Measurements from ENCODE around the gene SMIM14.
"Not testable (repeated sequence)": the region's sequence is repeated elsewhere in the genome, so short reads cannot be mapped to it uniquely, and the experiment has no call there.

The SMIM14 gene

DNA sequence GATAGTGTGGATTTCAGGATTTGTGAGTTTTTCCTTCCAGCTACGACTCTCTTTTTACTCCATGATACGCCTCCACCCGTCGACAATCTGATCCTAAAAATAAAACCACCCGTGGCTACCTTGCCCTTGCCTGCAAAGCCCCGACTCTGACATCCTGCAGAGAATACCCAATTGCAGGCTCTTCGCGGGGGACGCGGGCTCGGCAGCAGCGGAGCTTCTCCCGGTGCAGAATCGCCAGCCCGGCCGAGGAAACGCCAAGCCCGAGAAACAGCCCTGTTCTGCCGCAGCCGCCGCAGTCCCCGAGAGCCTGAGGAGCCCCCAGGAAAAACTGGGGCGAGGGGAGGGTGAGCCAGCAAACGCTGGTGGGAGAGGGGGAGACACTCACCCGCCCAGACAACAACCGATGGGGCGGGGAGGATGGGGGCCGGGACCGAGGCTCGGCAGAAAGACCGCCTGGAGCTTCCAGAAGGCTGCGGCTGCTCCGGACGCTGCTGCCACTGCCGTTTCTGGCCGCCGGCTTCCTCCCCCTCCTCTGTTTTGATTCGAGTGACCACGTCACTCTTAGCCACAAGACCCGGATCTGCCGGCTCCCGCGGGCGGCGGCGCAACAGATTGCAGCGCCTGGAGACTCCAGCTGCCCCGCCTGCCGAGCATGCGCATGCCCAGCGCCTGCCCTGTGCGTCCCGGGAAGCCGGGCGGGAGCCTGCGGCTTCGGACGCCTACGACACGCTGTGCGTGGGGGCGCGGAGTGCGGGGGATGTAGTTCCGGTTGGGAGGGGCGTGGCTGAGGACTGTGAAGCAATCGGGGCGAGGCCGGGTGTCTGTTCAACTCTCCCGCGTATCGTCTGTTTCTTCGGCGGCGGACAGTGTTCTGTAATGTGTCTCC, at the start of gene SMIM14:
SMIM14 (minus strand) TSS at position 512 of the 886 bp plus-strand sequence. CDS start 33,720 bp downstream, outside the sequence.
- peaks cover 4% of the 10 kb centered on the region for H3K4me1 ChIP-seq (ENCODE audit: insufficient read depth, low read length)
- H3K4me3 ChIP-seq (ENCODE audit: low read depth in 1 of 2, low read length in 2 of 2): peak within 1 kb of the TSS; percentile 69 to 100
- no peaks in the 10 kb centered on the region for H3K27me3 ChIP-seq (ENCODE audit: control insufficient read depth in 1 of 2, insufficient read depth in 2 of 2, low read length in 2 of 2)
- peak within 1 kb of the TSS; percentile 99 for H3K9ac ChIP-seq (ENCODE audit: low read length)
- no peaks in the 10 kb centered on the region for H3K9me3 ChIP-seq (ENCODE audit: low read length)
- no peaks in the 10 kb centered on the region for H3K36me3 ChIP-seq (ENCODE audit: insufficient read depth, low read length)
- peak within 1 kb of the TSS; percentile 87 for H3K27ac ChIP-seq (ENCODE audit: low read depth, low read length)

DNA sequence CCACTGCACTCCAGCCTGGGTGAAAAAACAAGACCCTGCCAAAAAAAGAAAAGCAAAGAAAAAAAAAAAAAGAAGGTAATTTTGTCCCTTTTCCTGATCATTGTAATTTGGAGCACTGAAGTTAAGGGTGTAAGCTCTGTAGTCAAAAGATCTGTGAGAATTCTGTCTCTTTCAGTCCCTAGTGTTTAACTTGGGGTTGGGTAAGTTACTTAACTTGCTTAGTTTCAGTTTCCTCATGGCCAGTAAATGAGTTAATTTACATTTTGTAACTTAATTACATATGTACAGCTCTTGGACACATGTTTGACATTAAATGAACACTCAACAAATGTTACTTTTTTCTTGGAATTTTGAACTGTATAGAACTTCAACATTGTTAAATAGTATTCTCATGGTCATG, 48.3 kb upstream of the SMIM14 start:
- H3K9ac ChIP-seq (ENCODE audit: low read length): no peak overlapping the region
- no peak overlapping the region for H3K4me3 ChIP-seq (ENCODE audit: low read depth in 1 of 2, low read length in 2 of 2)
- no peaks in the 10 kb centered on the region for H3K4me1 ChIP-seq (ENCODE audit: insufficient read depth, low read length)
- H3K27me3 ChIP-seq (ENCODE audit: control insufficient read depth in 1 of 2, insufficient read depth in 2 of 2, low read length in 2 of 2): no peaks in the 10 kb centered on the region
- H3K36me3 ChIP-seq (ENCODE audit: insufficient read depth, low read length): no peaks in the 10 kb centered on the region
- no peak overlapping the region for H3K27ac ChIP-seq (ENCODE audit: low read depth, low read length)
- H3K9me3 ChIP-seq (ENCODE audit: low read length): no peaks in the 10 kb centered on the region

DNA sequence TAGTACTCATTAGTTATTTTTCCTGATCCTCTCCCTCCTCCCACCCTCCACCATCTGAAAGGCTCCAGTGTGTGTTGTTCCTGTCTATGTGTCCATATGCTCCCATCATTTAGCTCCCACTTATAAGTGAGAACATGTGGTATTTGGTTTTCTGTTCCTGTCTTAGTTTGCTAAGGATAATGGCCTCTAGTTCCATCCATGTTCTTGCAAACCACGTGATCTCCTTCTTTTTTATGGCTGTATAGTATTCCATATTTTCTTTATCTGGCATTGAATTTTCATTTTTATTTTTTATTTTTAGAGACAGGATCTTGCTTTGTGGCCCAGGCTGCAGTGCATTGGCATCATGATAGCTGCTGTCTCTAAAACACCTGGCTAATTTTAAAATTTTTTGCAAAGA, 47.3 kb upstream of the SMIM14 start:
- no peaks in the 10 kb centered on the region for H3K36me3 ChIP-seq (ENCODE audit: insufficient read depth, low read length)
- H3K27me3 ChIP-seq (ENCODE audit: control insufficient read depth in 1 of 2, insufficient read depth in 2 of 2, low read length in 2 of 2): no peaks in the 10 kb centered on the region
- H3K9ac ChIP-seq (ENCODE audit: low read length): no peak overlapping the region
- H3K4me3 ChIP-seq (ENCODE audit: low read depth in 1 of 2, low read length in 2 of 2): no peak overlapping the region
- no peaks in the 10 kb centered on the region for H3K4me1 ChIP-seq (ENCODE audit: insufficient read depth, low read length)
- H3K9me3 ChIP-seq (ENCODE audit: low read length): no peaks in the 10 kb centered on the region
- no peak overlapping the region for H3K27ac ChIP-seq (ENCODE audit: low read depth, low read length)

DNA sequence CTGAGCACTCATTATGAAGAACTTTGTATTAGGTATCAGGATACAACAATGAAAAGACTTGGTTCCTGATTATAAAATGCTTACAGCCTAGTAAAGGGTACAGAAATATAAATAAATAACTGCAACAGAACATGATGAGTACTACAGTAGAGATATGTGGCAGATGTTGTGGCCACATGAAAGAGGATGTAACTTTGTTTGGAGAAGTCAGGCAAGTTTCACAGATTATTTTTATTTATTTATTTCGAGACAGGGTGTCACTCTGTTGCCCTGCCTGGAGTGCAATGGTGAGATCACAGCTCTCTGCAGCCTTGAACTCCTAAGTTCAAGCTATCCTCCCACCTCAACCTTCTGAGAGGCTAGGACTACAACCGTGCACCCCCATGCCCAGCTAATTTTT, 43.5 kb upstream of the SMIM14 start:
- H3K27ac ChIP-seq (ENCODE audit: low read depth, low read length): no peak overlapping the region
- H3K4me3 ChIP-seq (ENCODE audit: low read depth in 1 of 2, low read length in 2 of 2): no peak overlapping the region
- no peak overlapping the region for H3K9ac ChIP-seq (ENCODE audit: low read length)
- H3K36me3 ChIP-seq (ENCODE audit: insufficient read depth, low read length): no peaks in the 10 kb centered on the region
- H3K9me3 ChIP-seq (ENCODE audit: low read length): no peaks in the 10 kb centered on the region
- no peaks in the 10 kb centered on the region for H3K4me1 ChIP-seq (ENCODE audit: insufficient read depth, low read length)
- no peaks in the 10 kb centered on the region for H3K27me3 ChIP-seq (ENCODE audit: control insufficient read depth in 1 of 2, insufficient read depth in 2 of 2, low read length in 2 of 2)

DNA sequence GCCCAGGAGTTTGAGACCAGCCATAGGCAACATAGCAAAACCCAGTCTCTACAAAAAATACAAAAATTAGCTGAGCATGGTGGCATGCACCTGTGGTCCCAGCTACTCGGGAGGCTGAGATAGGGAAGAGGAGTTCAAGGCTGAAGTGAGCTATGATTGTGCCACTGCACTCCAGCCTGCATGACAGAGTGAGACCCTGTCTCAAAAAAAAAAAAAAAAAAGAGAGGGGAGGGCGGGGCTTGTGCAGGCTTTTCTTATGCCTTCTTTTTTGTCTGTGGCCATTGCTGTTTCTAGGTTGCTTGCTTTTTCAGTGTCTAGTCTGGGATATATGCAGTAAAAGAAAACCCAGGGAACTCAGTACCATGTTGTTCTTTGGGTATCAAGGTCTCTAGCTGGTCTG, 42.3 kb upstream of the SMIM14 start:
- not testable (repeated sequence) for H3K27me3 ChIP-seq (ENCODE audit: control insufficient read depth in 1 of 2, insufficient read depth in 2 of 2, low read length in 2 of 2); H3K4me1 ChIP-seq (ENCODE audit: insufficient read depth, low read length); H3K4me3 ChIP-seq (ENCODE audit: low read depth in 1 of 2, low read length in 2 of 2); H3K27ac ChIP-seq (ENCODE audit: low read depth, low read length); H3K9me3 ChIP-seq (ENCODE audit: low read length); H3K36me3 ChIP-seq (ENCODE audit: insufficient read depth, low read length); H3K9ac ChIP-seq (ENCODE audit: low read length)

DNA sequence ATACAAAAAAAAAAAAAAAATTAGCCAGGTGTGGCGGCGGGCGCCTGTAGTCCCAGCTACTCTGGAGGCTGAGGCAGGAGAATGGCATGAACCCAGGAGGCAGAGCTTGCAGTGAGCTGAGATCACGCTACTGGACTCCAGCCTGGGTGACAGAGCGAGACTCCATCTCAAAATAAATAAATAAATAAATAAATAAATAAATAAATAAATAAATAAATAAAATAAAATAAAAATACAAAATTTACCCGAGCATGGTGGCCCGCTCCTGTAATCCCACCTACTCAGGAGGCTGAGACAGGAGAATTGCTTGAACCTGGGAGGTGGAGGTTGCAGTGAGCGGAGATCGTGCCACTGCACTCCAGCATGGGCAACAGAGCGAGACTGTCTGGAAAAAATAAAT, 37.0 kb upstream of the SMIM14 start:
- not testable (repeated sequence) for H3K36me3 ChIP-seq (ENCODE audit: insufficient read depth, low read length); H3K9ac ChIP-seq (ENCODE audit: low read length); H3K9me3 ChIP-seq (ENCODE audit: low read length); H3K4me1 ChIP-seq (ENCODE audit: insufficient read depth, low read length); H3K27ac ChIP-seq (ENCODE audit: low read depth, low read length); H3K27me3 ChIP-seq (ENCODE audit: control insufficient read depth in 1 of 2, insufficient read depth in 2 of 2, low read length in 2 of 2); H3K4me3 ChIP-seq (ENCODE audit: low read depth in 1 of 2, low read length in 2 of 2)

DNA sequence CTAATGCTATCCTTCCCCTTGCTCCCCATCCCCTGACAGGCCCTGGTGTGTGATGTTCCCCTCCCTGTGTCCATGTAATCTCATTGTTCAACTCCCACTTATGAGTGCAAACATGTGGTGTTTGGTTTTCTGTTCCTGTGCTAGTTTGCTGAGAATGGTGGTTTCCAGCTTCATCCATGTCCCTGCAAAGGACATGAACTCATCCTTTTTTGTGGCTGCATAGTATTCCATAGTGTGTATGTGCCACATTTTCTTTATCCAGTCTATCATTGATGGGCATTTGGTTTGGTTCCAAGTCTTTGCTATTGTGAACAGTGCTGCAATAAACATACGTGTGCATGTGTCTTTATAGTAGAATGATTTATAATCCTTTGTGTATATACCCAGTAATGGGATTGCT, 31.6 kb upstream of the SMIM14 start:
- H3K27me3 ChIP-seq (ENCODE audit: control insufficient read depth in 1 of 2, insufficient read depth in 2 of 2, low read length in 2 of 2); H3K4me1 ChIP-seq (ENCODE audit: insufficient read depth, low read length); H3K27ac ChIP-seq (ENCODE audit: low read depth, low read length); H3K4me3 ChIP-seq (ENCODE audit: low read depth in 1 of 2, low read length in 2 of 2); H3K36me3 ChIP-seq (ENCODE audit: insufficient read depth, low read length); H3K9ac ChIP-seq (ENCODE audit: low read length); H3K9me3 ChIP-seq (ENCODE audit: low read length): not testable (repeated sequence)

DNA sequence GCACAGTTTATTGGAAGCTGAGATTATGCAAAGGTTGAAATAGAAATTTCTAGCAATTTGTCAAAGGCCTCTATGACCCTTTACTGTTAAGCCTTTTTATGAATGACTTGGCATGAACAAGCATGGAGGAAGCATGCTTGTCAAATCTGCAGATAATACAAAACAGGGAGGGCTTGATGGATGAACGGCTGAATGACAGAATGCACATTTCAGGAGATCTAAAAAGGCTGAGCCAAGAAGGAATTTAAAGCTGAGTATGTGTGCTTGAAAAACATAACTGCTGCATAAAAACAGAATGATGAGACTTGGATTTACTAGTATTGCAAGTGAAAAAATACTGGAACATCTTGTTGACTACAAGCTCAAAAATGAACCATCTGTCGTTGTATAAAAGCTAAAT, 30.2 kb upstream of the SMIM14 start:
- no peak overlapping the region for H3K9ac ChIP-seq (ENCODE audit: low read length)
- H3K27ac ChIP-seq (ENCODE audit: low read depth, low read length): no peak overlapping the region
- no peaks in the 10 kb centered on the region for H3K36me3 ChIP-seq (ENCODE audit: insufficient read depth, low read length)
- no peaks in the 10 kb centered on the region for H3K27me3 ChIP-seq (ENCODE audit: control insufficient read depth in 1 of 2, insufficient read depth in 2 of 2, low read length in 2 of 2)
- no peak overlapping the region for H3K4me3 ChIP-seq (ENCODE audit: low read depth in 1 of 2, low read length in 2 of 2)
- H3K4me1 ChIP-seq (ENCODE audit: insufficient read depth, low read length): no peaks in the 10 kb centered on the region
- H3K9me3 ChIP-seq (ENCODE audit: low read length): no peaks in the 10 kb centered on the region

DNA sequence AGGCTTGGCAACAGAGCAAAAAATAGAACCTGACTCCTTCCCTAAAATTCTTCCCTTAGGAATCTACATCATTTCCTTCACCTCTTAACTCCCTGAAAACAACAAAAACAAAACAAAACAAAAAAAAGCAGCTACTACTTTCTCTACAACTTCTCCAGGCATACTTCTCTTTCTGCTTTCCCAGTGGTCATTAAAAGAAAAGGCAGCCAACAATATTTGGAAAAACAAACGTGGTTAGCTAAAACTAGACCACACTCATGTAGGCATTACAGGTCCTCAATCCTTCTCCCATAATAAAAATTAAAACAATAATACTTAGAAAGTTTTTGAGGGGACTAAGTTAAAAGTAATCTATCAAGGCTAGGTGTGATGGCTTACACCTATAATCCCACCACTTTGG, 29.0 kb upstream of the SMIM14 start:
- H3K4me3 ChIP-seq (ENCODE audit: low read depth in 1 of 2, low read length in 2 of 2): no peak overlapping the region
- no peaks in the 10 kb centered on the region for H3K27me3 ChIP-seq (ENCODE audit: control insufficient read depth in 1 of 2, insufficient read depth in 2 of 2, low read length in 2 of 2)
- H3K9ac ChIP-seq (ENCODE audit: low read length): no peak overlapping the region
- H3K36me3 ChIP-seq (ENCODE audit: insufficient read depth, low read length): no peaks in the 10 kb centered on the region
- no peaks in the 10 kb centered on the region for H3K9me3 ChIP-seq (ENCODE audit: low read length)
- H3K27ac ChIP-seq (ENCODE audit: low read depth, low read length): no peak overlapping the region
- H3K4me1 ChIP-seq (ENCODE audit: insufficient read depth, low read length): no peaks in the 10 kb centered on the region

DNA sequence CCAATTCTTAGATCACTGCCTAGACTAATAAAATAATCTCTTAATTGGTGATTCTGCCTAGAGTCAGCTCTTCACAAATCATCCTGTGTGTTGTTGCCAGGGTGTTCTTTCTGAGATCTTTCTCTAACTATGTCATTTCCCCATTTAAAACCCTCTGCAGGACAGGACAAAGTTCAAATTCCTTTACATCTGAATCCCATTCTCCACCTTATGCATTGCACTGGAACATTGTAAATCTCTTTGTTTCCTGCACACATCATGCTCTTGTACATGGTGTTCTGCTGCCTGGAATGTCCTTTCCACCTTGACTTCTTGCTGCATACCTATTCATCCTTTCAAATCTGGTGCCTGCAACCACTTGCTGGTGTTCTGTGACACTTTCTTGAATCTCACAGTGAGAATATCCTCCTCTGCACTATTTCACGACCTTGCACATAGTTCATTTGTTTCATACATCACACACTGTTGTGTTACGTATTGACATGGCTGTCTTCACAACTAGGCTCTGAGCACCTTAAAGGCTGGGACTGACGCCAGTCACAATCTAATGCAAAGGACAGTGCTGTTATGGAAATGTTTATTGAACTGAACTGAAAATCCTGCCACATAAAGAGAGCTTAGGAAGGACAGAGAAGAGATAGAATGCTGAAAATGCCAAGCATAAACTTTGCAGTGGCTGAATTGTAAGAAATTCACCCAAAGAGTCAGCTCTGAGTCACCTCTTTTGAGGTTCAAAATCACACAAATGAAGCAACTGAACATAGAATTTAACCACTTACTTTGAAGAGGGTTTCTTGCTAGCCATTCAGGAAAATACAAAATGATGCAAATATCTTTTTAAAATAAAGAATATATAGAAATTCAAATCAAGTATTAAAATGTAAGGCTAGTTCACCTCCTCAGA, 26.4 kb upstream of the SMIM14 start:
- no peak overlapping the region for H3K9ac ChIP-seq (ENCODE audit: low read length)
- H3K27ac ChIP-seq (ENCODE audit: low read depth, low read length): no peak overlapping the region
- H3K4me3 ChIP-seq (ENCODE audit: low read depth in 1 of 2, low read length in 2 of 2): no peak overlapping the region
- no peaks in the 10 kb centered on the region for H3K9me3 ChIP-seq (ENCODE audit: low read length)
- no peaks in the 10 kb centered on the region for H3K4me1 ChIP-seq (ENCODE audit: insufficient read depth, low read length)
- no peaks in the 10 kb centered on the region for H3K27me3 ChIP-seq (ENCODE audit: control insufficient read depth in 1 of 2, insufficient read depth in 2 of 2, low read length in 2 of 2)
- H3K36me3 ChIP-seq (ENCODE audit: insufficient read depth, low read length): no peaks in the 10 kb centered on the region

DNA sequence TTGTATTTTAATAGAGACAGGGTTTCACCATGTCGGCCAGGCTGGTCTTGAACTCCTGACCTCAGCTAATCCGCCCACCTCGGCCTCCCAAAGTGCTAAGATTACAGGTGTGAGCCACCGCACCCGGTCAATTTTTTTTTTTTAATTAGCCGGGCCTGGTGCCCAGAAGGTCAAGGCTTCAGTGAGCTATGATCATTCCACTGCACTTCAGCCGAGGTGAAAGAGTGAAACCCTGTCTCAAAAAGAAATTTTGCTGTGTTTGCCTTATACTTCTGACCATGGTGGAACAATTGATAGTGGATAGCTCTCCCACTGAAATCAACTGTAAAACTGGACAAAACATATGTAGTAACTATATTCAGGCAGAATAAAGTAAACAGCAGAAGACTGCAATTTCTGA, 24.0 kb upstream of the SMIM14 start:
- H3K36me3 ChIP-seq (ENCODE audit: insufficient read depth, low read length): no peaks in the 10 kb centered on the region
- H3K27ac ChIP-seq (ENCODE audit: low read depth, low read length): no peak overlapping the region
- no peaks in the 10 kb centered on the region for H3K4me1 ChIP-seq (ENCODE audit: insufficient read depth, low read length)
- no peak overlapping the region for H3K4me3 ChIP-seq (ENCODE audit: low read depth in 1 of 2, low read length in 2 of 2)
- no peaks in the 10 kb centered on the region for H3K9me3 ChIP-seq (ENCODE audit: low read length)
- no peaks in the 10 kb centered on the region for H3K27me3 ChIP-seq (ENCODE audit: control insufficient read depth in 1 of 2, insufficient read depth in 2 of 2, low read length in 2 of 2)
- no peak overlapping the region for H3K9ac ChIP-seq (ENCODE audit: low read length)

Measured in muscle layer of colon (tissue), 2 donors.